ENCODE data around the gene PRC1.

The PRC1 gene

GRCh38 chr15:90981681-90982080, 12.7 kb downstream of the PRC1 start:
- no peak overlapping the region for H3K4me3 ChIP-seq (ENCODE audit: low read depth, low read length)
- no peak for DNase-seq (ENCODE audit: low read depth)
- TF ChIP-seq, protein P1, sequence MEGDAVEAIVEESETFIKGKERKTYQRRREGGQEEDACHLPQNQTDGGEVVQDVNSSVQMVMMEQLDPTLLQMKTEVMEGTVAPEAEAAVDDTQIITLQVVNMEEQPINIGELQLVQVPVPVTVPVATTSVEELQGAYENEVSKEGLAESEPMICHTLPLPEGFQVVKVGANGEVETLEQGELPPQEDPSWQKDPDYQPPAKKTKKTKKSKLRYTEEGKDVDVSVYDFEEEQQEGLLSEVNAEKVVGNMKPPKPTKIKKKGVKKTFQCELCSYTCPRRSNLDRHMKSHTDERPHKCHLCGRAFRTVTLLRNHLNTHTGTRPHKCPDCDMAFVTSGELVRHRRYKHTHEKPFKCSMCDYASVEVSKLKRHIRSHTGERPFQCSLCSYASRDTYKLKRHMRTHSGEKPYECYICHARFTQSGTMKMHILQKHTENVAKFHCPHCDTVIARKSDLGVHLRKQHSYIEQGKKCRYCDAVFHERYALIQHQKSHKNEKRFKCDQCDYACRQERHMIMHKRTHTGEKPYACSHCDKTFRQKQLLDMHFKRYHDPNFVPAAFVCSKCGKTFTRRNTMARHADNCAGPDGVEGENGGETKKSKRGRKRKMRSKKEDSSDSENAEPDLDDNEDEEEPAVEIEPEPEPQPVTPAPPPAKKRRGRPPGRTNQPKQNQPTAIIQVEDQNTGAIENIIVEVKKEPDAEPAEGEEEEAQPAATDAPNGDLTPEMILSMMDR (conservative IDR thresholded peaks at IDR 0.05; ENCODE audit: low read depth, low read length): no peak

GRCh38 chr15:90979582-90979981, 14.8 kb downstream of the PRC1 start:
- H3K4me3 ChIP-seq (ENCODE audit: low read depth, low read length): no peak overlapping the region
- DNase-seq (ENCODE audit: low read depth): no peak
- TF ChIP-seq, protein P1 (conservative IDR thresholded peaks at IDR 0.05; ENCODE audit: low read depth, low read length): no peak

DNA sequence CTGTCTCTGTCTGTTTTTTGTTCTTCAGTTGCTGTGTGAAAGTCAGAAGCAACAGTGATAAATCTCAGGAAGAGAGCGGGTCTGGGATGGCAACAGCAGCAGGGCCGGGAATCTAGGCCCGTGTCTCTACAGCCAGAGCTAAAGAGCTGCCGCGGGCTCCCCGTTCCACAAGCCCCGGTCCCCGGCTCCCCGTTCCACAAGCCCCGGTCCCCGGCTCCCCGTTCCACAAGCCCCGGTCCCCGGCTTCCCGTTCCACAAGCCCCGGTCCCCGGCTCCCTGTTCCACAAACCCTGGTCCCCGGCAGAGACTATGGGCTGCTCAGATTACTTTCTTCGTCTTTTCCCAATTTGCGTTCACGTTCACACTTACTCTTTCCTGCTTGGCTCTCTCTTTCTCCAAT, 20.1 kb downstream of the PRC1 start:
- no peak for DNase-seq (ENCODE audit: low read depth)
- TF ChIP-seq, protein P1 (conservative IDR thresholded peaks at IDR 0.05; ENCODE audit: low read depth, low read length): no peak
- H3K4me3 ChIP-seq (ENCODE audit: low read depth, low read length): no peak overlapping the region

GRCh38 chr15:90972133-90972532, 22.2 kb downstream of the PRC1 start:
- DNase-seq (ENCODE audit: low read depth): no peak
- TF ChIP-seq, protein P1 (conservative IDR thresholded peaks at IDR 0.05; ENCODE audit: low read depth, low read length): no peak
- no peak overlapping the region for H3K4me3 ChIP-seq (ENCODE audit: low read depth, low read length)

GRCh38 chr15:90970274-90970673, 24.1 kb downstream of the PRC1 start:
- no peak for DNase-seq (ENCODE audit: low read depth)
- TF ChIP-seq, protein P1 (conservative IDR thresholded peaks at IDR 0.05; ENCODE audit: low read depth, low read length): no peak
- H3K4me3 ChIP-seq (ENCODE audit: low read depth, low read length): no peak overlapping the region

GRCh38 chr15:90968434-90968833, 25.9 kb downstream of the PRC1 start:
- DNase-seq (ENCODE audit: low read depth): no peak
- TF ChIP-seq, protein P1 (conservative IDR thresholded peaks at IDR 0.05; ENCODE audit: low read depth, low read length): no peak

GRCh38 chr15:90967206-90967605, 27.1 kb downstream of the PRC1 start:
- H3K4me3 ChIP-seq (ENCODE audit: low read depth, low read length): no peak overlapping the region
- no peak for DNase-seq (ENCODE audit: low read depth)
- TF ChIP-seq, protein P1 (conservative IDR thresholded peaks at IDR 0.05; ENCODE audit: low read depth, low read length): no peak

More at GRCh38 chr15:90968434-90968833, 25.9 kb downstream of the PRC1 start:
- H3K4me3 ChIP-seq (ENCODE audit: low read depth, low read length): no peak overlapping the region
